Measurements from ENCODE around the gene TNFAIP8.
A peak's percentile ranks its signal among the peaks of the same experiment; 100 is the strongest.

TNFAIP8 gene

GRCh38 chr5:119353213-119353612, 2.6 kb upstream of the TNFAIP8 start:
- DNase-seq = no peak

DNA sequence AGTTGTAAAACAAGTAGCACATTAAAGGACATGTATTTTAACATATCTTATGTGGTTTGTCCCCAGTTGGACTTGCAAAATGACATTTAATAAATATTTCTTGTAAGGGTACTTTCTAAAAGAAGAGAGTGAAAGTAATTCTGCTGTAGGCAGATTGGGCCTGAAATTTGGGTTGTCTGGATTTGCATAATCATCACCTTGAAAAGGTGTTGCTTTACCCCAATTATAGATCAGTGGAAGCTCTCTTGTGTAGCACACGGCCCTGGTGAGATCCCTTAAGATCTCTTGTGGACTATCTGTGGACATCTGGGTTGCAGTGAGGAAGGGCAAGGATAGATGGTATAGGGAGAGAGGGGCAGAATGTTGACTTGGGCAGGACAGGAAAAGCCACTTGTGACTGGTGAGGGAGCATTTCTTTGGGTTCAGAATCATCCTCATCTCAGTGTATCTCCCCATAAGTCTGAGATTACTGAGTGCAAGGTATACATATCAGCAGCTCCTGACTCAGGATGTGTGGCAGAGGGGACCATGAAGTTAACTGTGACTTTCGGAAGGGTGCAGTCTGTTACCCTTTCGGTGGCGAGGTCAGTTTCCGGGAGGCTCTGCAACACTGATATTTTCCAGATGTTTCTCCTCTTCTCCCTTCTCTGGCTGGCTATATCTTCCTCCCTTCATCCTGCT, 2.0 kb upstream of the TNFAIP8 start:
- DNase-seq = peak in 1 of 5 experiments; percentile 81

DNA sequence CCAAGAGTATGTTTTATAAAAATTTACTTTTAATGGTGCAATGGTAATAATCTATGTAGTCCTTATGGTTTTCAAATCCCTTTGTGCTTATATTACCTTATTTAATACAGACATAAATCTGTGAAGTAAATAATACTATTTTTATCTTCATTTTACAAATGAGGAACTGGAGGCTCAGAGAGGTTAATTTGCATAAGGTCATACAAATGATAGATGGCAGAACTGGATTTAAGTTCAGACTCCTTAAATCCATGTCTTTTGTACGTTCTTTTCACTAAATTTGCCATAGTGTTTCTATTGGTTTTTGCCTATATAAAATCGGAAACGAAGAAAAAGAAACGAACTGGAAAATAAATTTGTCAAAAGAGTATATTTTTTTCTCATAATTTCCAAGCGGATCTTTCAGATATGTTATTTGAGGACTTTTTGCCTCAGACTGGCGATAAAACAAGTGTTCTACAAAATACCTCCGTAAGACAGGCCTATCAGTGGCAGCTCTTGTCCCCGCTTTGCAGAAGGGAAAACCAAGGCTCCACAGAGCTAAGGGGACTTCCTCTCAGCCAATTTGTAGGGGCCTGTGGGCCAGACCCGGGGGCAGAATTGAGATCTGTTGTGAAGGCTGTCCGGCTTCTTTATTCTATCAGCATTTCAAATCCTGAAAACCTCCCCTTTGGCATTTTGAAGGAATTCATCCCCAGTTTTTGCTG, 1.1 kb upstream of the TNFAIP8 start:
- no peak for DNase-seq

DNA sequence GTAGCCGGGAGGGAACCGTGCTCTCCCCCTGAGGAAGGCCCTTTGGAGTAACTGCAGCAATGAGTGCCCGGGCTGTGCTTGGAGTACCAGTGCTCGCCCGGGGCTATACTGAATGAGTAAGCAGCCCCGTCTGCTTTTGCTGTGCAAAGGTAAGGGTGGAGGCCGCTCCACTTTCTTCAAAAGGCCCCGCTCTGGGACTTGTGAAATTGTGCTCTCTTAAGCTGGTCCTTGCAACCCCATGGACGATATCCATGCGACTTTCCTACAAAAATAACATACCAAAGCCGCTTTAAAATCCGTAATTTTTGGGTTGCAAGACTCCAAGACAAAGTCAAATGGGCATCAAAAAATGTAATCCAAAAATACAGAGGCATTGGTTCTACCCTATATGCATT, 578 bp upstream of the TNFAIP8 start:
- peak in 3 of 5 experiments; percentile 24 to 69 (median 31) for DNase-seq

DNA sequence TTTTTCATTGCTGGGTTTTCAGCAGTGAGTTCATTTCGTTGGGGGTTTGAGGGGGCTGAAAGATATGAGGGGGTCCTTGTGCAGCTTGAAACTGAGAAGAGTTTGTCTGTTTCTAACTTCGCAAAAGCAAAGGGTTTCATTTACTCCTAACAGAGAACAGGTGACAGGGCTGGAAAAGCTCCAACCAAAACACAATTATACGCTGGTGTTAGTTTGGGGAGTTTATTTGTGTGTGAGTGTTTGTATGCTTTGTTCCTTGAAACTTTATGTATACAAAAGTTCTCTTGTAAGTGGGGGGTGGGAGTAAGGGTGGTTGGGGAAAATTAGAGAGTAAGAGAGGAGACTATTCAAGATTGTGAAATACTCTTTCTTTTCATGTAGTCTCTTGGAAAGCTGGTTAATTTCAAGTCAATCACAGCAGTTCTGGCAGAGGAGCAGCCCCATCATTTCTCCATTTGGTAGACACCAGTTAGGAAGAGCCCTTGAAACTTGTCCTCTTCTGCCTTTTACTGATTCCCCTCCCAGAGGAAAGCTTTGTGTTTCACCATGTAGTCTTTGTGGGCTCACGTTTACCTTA, 881 bp downstream of the TNFAIP8 start:
- no peak for DNase-seq

DNA sequence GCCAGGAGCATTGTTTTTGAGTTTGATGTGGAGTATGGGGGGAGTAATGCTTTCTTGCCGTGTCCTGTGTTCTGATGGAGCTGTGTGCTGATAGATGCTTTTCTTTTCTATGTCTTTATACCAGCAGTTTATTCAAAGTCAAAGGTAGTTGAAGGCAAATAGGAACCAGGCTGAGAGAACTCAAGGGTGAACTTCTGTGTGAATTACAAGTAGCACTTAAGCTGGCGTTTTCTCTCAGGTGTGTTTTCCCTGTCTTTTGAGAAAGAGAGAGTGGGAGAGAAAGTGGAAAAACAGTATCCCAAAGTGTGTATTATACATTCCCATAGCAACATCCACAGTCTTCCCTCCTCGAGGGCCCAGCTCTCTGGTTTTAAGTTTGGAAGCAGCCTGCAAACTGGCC, 1.5 kb downstream of the TNFAIP8 start:
- DNase-seq = no peak

DNA sequence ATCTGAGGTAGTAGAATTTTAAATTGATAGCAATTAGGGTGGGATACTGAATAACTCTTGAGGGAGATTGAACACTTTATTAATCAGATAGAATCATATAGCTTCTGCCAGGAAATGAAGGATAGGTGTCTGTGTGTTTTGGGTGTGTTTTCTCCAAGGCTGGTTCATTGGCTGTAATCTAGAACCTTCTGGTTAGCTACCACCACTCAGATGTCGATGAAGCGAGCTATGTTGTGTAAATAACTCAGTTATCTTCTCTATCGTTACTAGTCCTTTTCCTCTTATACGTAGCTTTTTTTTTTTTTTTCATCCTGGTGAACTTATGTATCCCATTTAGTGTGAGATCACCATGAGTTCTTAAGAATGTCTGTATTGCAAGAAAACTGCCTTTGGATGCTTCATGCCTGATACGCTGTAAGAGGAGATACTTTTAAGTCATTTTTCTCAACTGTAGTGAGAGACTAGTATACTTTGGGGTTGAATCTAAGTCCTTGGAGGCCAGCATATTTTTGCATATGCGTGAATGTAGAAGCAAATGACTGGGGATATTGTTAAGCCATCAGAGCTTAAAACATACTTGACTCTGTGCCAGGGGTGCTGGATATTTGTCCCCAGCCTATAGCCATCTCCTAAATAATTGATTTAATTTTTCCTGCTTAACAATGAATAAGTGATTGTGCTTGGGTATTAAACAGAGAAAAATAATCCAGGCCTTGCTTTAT, 2.1 kb downstream of the TNFAIP8 start:
- DNase-seq = peak in 1 of 5 experiments; percentile 65

DNA sequence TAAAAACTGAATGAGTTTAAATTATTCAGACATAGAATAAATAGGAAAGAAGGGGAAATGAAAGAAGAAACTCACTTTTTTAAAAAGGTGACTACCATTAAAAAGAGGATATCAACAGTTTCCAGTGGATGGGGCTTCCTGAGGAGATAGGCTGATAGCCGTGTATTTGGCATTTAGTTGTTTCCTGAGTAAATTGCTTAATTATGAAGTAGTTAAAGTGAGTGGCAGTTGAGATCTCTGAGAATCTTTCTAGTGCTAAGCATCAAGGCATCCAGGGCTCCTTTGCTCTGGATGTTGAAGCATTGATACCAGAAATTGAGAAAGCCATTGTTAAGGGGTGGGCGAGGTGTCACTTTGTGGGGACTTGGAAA, 2.7 kb downstream of the TNFAIP8 start:
- DNase-seq = no peak

DNA sequence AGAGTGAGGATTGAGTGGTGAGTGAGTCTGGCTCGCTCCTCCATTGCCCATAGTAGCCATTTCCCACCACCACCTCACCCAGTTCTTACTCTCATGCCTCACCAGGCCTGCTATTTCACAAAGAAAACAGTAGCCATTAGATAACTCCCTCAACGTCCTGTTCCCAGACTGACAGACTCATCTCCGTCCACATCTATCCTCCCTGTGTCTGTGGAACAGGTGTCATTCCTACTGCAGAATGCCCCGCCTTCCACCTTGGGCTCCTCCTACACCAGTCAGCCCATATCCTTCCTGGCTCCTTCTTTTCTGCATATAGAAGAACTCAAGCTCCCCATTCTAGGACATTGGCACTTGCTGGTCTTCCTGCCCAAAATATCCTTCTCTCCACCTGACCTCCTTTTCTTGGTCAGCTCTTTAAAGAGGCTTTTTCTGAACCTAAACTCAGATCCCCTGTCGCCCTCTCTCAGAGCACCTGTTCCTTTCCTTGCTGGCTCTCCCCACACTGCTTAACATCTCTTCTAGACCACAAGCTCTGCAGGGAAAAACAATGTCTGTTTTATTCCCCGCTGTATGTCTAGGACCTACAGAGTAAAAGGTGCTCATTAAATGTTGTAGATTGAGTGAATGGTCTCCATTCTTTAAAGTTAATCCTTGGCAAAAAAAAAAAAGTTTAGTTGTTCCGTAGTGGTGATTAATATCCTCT, 3.2 kb downstream of the TNFAIP8 start:
- no peak for DNase-seq

DNA sequence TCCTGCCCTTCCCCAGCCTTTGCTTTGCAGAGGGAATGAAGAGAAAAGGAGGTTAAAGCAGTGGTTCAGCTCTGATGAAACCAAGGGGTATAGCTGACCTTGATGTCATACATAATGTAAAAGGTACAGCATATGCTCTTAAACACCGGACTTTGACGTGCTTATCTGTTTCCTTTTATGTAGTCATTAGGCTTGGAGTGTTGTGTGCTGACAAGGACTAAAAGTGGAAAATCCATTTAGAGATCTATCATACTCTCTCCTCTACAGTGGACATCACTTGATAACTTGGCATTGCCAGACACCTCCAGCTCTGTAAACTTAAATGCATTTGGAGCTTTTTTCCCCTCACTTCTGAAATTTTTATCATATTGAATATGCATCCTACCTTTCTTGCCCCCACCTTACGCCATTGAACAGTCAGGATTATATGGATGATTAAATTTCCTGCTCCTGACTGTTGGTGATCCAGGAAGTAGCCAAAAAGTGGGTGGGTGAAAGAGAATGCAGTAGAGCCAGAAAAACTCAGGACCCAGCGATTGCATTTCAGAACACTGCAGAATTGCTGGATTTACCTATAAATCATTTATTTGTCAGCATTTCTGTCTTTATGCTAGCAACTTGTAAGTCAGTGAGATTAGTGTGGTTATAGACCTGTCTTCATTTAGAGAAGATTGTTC, 4.1 kb downstream of the TNFAIP8 start:
- DNase-seq = no peak

DNA sequence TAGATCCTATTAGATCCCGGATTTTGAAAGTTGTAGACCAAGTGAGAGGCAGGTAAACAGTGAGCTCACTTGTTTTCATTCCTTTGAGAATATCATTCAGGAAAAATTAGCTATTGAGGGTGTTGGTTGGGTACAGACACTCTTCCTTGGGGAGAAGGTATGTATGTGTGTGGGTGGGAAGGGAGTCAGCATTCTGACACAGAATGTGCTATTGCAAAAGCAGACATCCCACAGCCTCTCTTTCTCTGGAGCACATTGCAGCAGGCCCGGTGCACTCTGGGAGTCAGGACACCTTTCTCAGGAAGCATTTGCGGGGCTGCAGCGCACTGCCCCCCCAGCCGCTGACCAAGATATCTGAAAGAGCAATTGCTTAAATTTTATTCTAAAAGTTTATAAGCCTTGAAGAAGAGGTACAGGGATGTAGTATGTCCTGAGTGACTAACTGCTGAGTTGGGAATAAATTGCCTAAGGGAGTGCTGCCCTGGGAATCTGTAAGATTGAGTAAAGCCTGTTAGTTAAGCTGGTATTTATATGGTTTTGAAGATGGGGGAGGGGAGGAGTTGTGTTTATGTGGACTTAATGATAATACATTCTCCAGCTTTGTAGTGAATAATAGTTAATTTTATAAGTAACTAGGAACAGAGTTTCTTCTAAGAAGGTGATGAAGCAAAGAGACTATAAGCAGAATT, 5.2 kb downstream of the TNFAIP8 start:
- DNase-seq = no peak

DNA sequence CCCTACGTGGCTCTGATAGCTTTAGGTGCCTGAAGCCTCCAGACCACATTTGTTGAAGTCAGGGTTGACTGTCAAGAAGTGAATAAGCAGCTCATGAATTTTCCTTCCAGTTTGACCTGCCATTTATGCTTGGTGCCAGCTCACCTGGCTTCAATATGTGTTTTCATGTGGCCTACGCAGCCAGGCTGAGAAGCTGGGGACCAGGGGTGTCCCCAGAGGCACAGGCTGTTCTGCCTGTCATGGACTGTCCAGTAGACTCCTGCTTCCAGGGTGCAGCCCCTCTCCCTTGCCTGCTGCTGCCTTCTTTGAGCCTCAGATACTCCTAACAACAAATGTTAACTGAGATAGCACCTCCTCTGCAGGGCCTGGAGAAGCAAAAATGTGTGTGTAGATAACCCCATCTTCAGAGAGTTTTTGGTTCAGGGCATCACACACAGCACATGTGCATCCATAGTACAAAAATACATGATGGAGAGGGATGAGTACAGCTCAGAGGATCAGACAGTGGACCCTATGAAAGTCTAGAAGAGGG, 5.8 kb downstream of the TNFAIP8 start:
- DNase-seq = no peak

DNA sequence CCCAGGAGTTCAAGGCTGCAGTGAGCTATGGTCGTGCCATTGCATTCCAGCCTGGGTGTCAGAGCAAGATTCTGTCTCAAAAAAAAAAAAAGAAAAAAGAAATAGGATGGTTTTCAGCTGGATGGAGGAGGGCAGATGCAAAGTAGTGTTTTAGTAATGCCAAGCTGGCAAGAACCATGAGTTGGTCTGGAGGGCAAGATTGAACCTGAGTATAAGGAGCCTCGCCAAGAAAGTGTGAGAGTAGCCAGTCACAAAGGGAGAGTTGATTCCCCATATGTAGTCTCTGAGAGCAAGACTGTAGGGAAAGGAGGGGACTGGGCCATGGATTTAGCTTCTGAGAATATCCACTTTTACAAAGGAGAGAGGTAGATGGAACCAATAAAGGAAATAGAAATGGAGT, 6.9 kb downstream of the TNFAIP8 start:
- DNase-seq = no peak

GRCh38 chr5:119363271-119363670, 7.5 kb downstream of the TNFAIP8 start:
- DNase-seq = no peak

- DNase-seq = no peak
Measured at GRCh38 chr5:119363936-119364335, 8.1 kb downstream of the TNFAIP8 start.

GRCh38 chr5:119365847-119366539, 10.2 kb downstream of the TNFAIP8 start:
- no peak for DNase-seq

DNA sequence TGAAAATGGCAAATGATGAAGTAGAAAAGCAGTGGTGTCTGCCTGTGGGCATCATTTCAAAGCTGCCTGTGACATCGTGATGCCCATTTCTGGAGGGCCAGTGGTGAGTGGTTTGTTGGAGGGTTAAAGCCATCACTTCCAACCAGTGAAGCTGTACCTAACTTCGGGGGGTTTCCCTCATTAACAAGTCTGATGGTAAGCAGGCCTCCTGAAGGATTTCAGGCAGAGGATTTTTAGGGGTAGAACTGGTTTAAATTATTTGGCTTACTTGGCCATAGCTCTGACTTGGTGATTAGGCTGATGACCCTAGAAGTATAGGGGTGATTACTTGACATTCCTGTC, 10.7 kb downstream of the TNFAIP8 start:
- peak in 1 of 5 experiments; percentile 46 for DNase-seq

DNA sequence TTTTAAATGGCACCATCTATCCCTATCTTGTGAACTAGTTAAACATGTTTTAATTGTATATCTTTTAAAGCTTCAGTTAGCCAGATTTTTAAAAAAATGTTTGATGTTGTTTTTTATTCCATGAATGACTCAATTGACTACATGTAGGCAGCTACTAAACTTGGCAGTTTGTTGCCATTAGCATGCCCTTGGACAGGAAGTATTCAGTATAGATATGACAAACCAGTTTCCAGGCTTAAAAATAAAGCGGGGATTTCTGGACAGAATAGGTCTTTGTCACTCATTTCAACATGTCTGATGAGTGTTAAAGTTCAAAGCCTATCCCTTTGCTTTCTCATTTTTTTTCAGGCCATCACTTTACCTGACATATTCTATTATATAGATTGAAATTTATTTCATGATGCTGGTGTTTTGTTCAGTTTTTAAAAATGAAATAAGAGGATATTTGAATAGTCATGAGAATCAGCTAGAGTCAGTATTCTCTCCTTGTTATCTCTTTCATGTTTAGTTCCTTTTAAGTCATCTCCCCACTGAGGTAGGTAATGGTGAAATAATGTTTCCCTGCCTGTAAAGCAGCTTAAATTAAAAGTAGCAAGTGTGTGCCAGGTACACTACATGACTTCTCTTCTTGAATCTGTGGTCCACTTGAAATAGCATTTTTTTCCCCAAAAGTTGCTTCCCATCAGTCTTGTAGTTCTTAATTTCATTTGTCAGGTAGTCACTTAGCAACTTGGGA, 11.9 kb downstream of the TNFAIP8 start:
- DNase-seq = peak in 1 of 5 experiments; percentile 85

DNA sequence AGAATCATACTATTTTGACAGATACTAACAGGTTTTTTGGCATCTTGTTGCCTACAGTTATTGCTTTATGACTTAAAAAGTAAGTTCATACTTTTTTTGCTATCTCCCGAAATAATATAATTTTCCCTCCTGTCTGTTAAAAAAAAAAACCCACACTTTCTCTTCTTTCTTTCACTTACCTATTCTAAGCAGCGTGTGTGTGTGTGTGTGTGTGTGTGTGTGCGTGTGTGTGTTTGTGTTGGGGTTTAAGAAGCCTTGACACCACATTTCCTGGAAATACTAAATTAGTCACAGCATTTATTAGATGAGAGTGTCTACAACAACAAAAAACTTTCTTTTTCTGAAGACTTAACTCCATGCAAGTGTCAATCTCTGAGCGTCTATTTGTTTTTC, 12.4 kb downstream of the TNFAIP8 start:
- DNase-seq = peak in 3 of 5 experiments; percentile 31 to 95 (median 40)

GRCh38 chr5:119370486-119370885, 14.7 kb downstream of the TNFAIP8 start:
- no peak for DNase-seq

Measured in T-helper 2 cell (primary cell).